ENCODE measurements around the gene AFMID. TPM values are rescaled to one million over a fixed set of nuclear protein-coding genes. Genes with fewer than 3 reads are reported as not detected.

AFMID gene
- total and polyA plus RNA-seq, 2 of the 8 experiments (the other 6 are each of a cell fraction or from before 2014, with no cell fraction given): 49.0 to 53.0 TPM

DNA sequence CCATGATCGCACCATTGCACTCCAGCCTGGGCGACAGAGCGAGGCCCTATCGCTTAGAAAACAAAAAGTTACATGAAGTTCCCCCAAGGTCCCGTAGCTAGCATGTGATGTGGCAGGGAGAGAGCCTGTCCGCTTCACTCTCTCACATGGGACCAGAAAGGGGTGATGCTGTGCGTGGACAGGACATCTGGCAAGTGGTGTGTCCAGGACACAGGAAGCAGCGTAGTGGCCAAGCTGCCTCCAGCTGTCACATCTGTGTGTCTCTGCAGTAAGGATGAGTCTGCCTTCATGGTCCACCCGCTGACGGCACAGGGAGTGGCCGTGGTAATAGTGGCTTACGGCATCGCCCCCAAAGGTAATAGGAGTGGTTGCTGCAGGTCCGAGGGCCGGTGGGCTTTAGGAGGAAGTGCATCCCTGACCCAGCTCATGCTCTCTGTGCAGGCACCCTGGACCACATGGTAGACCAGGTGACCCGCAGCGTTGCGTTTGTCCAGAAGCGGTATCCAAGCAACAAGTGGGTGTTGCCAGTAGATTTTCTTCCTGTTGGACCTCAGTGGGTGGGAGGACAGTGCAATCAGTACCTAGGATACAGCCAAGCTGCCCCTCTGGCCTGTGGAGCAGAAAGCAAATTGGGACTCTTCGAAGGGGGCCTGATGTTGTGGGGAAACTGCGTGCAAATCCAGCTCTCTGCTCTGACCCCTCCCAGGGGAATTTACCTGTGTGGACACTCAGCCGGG lies 17.4 kb downstream of the AFMID start:
- no peak overlapping the region for H3K14ac ChIP-seq (ENCODE audit: insufficient read length)
- no peak overlapping the region for H2BK15ac ChIP-seq (ENCODE audit: low read length)
- DNase-seq (ENCODE audit: low read depth in 1 of 2, low spot score in 2 of 2) (no peak), FAIRE-seq (no peak)
- ChIA-PET CTCF (ENCODE audit: partially characterized antibody) (interaction anchor here (0.9 to 10.2 kb wide), 5 partner anchors 13 to 29 kb away, joined by 3 to 65 read pairs (median 6); partner anchors contain the start of genes AFMID and TK1), POLR2A (ENCODE audit: partially characterized antibody) (interaction anchor here (0.6 to 5.8 kb wide), 2 partner anchors 16 to 18 kb away, joined by 3 to 36 read pairs; partner anchors contain the start of genes AFMID and TK1)
- peaks cover 2 to 5% of the 10 kb centered on the region in 2 experiments for H4K20me1 ChIP-seq (replicated peaks in 1 of 2; ENCODE audit: control insufficient read depth in 1 of 2, insufficient read depth in 2 of 2, low read length in 2 of 2)
- no peak overlapping the region for H3K4me3 ChIP-seq (ENCODE audit: extremely low read depth in 1 of 4, insufficient read depth in 2 of 4, low read depth in 3 of 4, low read length in 4 of 4)
- no peak overlapping the region for H3K18ac ChIP-seq (ENCODE audit: extremely low read depth, low read length)
- no peaks in the 10 kb centered on the region for H3K27me3 ChIP-seq (replicated peaks in 1 of 4; ENCODE audit: control insufficient read depth in 3 of 4, extremely low read depth in 1 of 4, insufficient read depth in 3 of 4, low read length in 3 of 4)
- no peaks in the 10 kb centered on the region; a peak in 1 of 7 replicates for H3K4me1 ChIP-seq (replicated peaks in 1 of 4; ENCODE audit: control insufficient read depth in 3 of 4, insufficient read depth in 4 of 4, low read length in 3 of 4)
- H2BK5ac ChIP-seq (ENCODE audit: low read depth, low read length): no peak overlapping the region; the same call in 1 of the 2 replicates
- H3K36me3 ChIP-seq (ENCODE audit: control insufficient read depth in 2 of 4, insufficient read depth in 4 of 4, low read length in 3 of 4): peaks cover 0 to 19% (median 1%) of the 10 kb centered on the region in 4 experiments; a peak in 4 of 8 replicates
- no peaks in the 10 kb centered on the region for H3K9me3 ChIP-seq (ENCODE audit: insufficient read depth in 2 of 2, low read depth in 1 of 2, low read length in 1 of 2)
- no peak overlapping the region for H3K56ac ChIP-seq (replicated peaks; ENCODE audit: insufficient read length, low read depth, low read length)
- H3K23me2 ChIP-seq (ENCODE audit: low read depth, low read length): no peaks in the 10 kb centered on the region
- H2BK12ac ChIP-seq (ENCODE audit: low read depth, low read length): no peak overlapping the region
- TF ChIP-seq RBBP5 (IDR thresholded peaks at IDR 0.05; ENCODE audit: borderline replicate concordance, low read depth, low read length) (no peak), POU5F1 (IDR thresholded peaks at IDR 0.05; ENCODE audit: low read depth, low read length) (no peak)
- H3K4ac ChIP-seq (replicated peaks; ENCODE audit: insufficient read length, low read depth, low read length): no peak overlapping the region
- no peak overlapping the region for H2BK120ac ChIP-seq (replicated peaks; ENCODE audit: low read depth, low read length)
- no peak overlapping the region for H2AK5ac ChIP-seq (ENCODE audit: low read depth, low read length)
- no peak overlapping the region for H4K5ac ChIP-seq (ENCODE audit: insufficient read length, low read depth, low read length)
- H3K79me2 ChIP-seq (ENCODE audit: control insufficient read depth in 1 of 2, insufficient read depth in 2 of 2, low read length in 2 of 2): no peaks in the 10 kb centered on the region; a peak in 1 of 4 replicates
- no peak overlapping the region for H3K27ac ChIP-seq (ENCODE audit: low read depth, low read length)
- H3K4me2 ChIP-seq (ENCODE audit: insufficient read depth in 1 of 2, low read depth in 2 of 2, low read length in 2 of 2): no peak overlapping the region
- H2BK20ac ChIP-seq (ENCODE audit: low read length): no peak overlapping the region
- H3K23ac ChIP-seq (ENCODE audit: insufficient read length): no peak overlapping the region
- no peak overlapping the region for H3K9ac ChIP-seq (replicated peaks in 1 of 4; ENCODE audit: extremely low read depth in 1 of 4, low read depth in 3 of 4, low read length in 3 of 4)
- H2AFZ ChIP-seq (ENCODE audit: low read length): no peak overlapping the region
- 93% methylated on average over 22 of the region's 22 CpGs; no CpG with 5 or more reads in 1 of the 2 experiments for WGBS, 2 experiments (ENCODE audit: extremely low coverage in 1 of 2, insufficient coverage in 1 of 2, insufficient read length in 1 of 2, insufficient replicate concordance in 2 of 2, low coverage in 1 of 2, low lambda C conversion rate in 2 of 2, missing lambda C conversion rate in 1 of 2)
- peaks cover 4% of the 10 kb centered on the region; the same call in 1 of the 2 replicates for H3K79me1 ChIP-seq (ENCODE audit: low read depth, low read length)
- no peak overlapping the region for H4K91ac ChIP-seq (replicated peaks; ENCODE audit: insufficient read length, low read length)
- H4K8ac ChIP-seq (ENCODE audit: extremely low read depth, insufficient read depth, low read length): no peak overlapping the region; the same call in 1 of the 2 replicates

All from H1 (cell line).